Activated CD4-positive, alpha-beta memory T cell treated with anti-CD3 and anti-CD28 coated beads, Interleukin-2, amount 10 ng/mL, durations not matched to agents 7 days and 5 days (primary cell): ENCODE data around the gene TNFSF10. TPM values are rescaled to one million over a fixed set of nuclear protein-coding genes. Genes with fewer than 3 reads are reported as not detected.

Source experiments
- CTCF ChIA-PET: fragments of 350-600 bp; sonication (Branson Sonifier 250); formaldehyde crosslinking; loops from one replicate; lab custom pipeline; 2021; ENCODE audit warnings: antibody characterized with exemption, inconsistent platforms; lab: Charles Lee
- POLR2A ChIA-PET: fragments of 350-600 bp; sonication (Branson Sonifier 250); formaldehyde crosslinking; loops from one replicate; lab custom pipeline; 2021; ENCODE audit warnings: antibody characterized with exemption; lab: Charles Lee
- DNase-seq: peaks from one replicate; pipeline ENCODE4 v3.0.0-alpha.2; 2020
- H3K27ac Mint-ChIP-seq: one replicate; pipeline ENCODE4 v1.8.0; 2021; ENCODE audit warnings: mild to moderate bottlenecking, mixed read lengths
- H3K27me3 Mint-ChIP-seq: one replicate; pipeline ENCODE4 v1.8.0; 2021; ENCODE audit warnings: mixed read lengths
- H3K36me3 Mint-ChIP-seq: one replicate; pipeline ENCODE4 v1.8.0; 2021; ENCODE audit warnings: low read depth, mixed read lengths
- H3K4me1 Mint-ChIP-seq: one replicate; pipeline ENCODE4 v1.8.0; 2021; ENCODE audit warnings: mixed read lengths
- H3K4me3 Mint-ChIP-seq: one replicate; pipeline ENCODE4 v1.8.0; 2021; ENCODE audit warnings: mild to moderate bottlenecking, mixed read lengths
- H3K9me3 Mint-ChIP-seq: one replicate; pipeline ENCODE4 v1.8.0; 2021; ENCODE audit warnings: mixed read lengths
- total RNA-seq, 2 experiments: library from RNA; stranded (reverse); gene quantifications; one replicate each; pipeline ENCODE4 v1.2.3, GENCODE V29; 2021

The TNFSF10 gene
- total RNA-seq, 2 experiments from 2014 or later: 118 to 119 TPM

DNA sequence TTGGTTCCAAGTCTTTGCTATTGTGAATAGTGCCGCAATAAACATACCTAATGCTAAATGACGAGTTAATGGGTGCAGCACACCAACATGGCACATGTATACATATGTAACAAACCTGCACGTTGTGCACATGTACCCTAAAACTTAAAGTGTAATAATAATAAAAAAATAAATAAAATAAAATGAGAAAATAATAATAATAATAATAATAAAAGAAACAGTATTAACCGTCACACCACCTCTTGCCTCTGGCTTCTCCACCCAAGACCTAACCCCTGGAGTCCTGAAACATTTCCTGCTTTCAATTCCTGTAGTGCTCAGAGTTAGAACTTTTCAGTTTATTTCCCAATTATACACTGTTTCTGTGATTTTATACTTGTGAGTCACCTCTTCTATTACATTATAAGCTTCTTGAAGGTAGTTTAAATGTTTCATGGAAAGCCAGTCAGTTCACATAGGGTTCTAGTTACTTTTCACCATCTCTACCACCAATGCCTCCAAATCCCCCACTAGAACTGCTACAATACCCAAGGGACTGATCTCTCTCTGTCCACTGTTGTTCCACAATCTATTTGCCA is 56.6 kb downstream of the TNFSF10 start:
- ChIA-PET CTCF (no interaction called here), POLR2A (no interaction called here)
- Mint-ChIP-seq H3K36me3 (no peaks in the 10 kb centered on the region), H3K4me3 (no peak overlapping the region), H3K27me3 (peaks cover 11% of the 10 kb centered on the region), H3K9me3 (no peaks in the 10 kb centered on the region), H3K4me1 (peaks cover 11% of the 10 kb centered on the region), H3K27ac (no peak overlapping the region)
- no peak for DNase-seq

GRCh38 chr3:172465281-172465680 is 57.9 kb downstream of the TNFSF10 start:
- Mint-ChIP-seq H3K4me3 (no peak overlapping the region), H3K36me3 (no peaks in the 10 kb centered on the region), H3K27me3 (peaks cover 6% of the 10 kb centered on the region), H3K9me3 (no peaks in the 10 kb centered on the region), H3K4me1 (peaks cover 12% of the 10 kb centered on the region), H3K27ac (no peak overlapping the region)
- no peak for DNase-seq
- ChIA-PET POLR2A (no interaction called here), CTCF (interaction anchor here (0.5 to 1.4 kb wide), 2 partner anchors 12 to 41 kb away, joined by 3 to 4 read pairs; no protein-coding TSS in a partner anchor)

- H3K27me3 Mint-ChIP-seq: peaks cover 6% of the 10 kb centered on the region
- CTCF ChIA-PET: no interaction called here
- peaks cover 12% of the 10 kb centered on the region for H3K4me1 Mint-ChIP-seq
- no peaks in the 10 kb centered on the region for H3K9me3 Mint-ChIP-seq
- no peak overlapping the region for H3K4me3 Mint-ChIP-seq
- no peak for DNase-seq
- H3K27ac Mint-ChIP-seq: no peak overlapping the region
- no peaks in the 10 kb centered on the region for H3K36me3 Mint-ChIP-seq
- POLR2A ChIA-PET: no interaction called here
Observed at GRCh38 chr3:172464306-172464705, 58.9 kb downstream of the TNFSF10 start.

DNA sequence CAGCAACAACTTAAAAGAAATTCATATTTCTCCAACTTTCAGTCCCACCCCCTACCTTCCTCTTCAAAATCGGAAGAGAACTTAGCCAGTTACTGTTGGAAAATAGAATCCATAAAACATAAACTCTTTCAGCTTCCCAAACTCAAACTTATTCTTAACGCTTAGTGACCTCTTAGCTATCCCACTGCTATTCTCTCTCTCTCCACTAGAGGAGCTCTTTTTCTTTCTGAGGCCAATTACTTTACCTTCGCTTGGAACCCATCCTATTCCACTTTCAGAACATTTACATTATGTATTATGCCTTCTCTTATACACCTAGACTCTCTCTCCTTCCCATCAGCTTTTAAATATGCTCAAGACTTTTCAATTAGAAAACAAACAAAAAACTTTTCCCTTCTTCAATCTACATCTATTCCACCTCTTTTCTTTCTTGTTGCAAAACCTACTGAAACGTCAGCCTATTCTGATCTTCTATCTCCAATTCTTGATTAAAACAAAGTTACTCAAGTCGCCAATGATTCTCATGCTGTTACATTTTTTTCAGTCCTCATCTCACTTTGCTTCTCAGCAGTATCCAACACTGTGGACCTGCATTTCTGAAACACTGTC is 61.6 kb downstream of the TNFSF10 start:
- Mint-ChIP-seq H3K4me1 (peaks cover 4% of the 10 kb centered on the region), H3K27me3 (peaks cover 4% of the 10 kb centered on the region), H3K27ac (no peak overlapping the region), H3K36me3 (no peaks in the 10 kb centered on the region), H3K4me3 (no peak overlapping the region), H3K9me3 (no peaks in the 10 kb centered on the region)
- CTCF ChIA-PET: interaction anchor here (0.6 to 3.2 kb wide), 44 partner anchors 9 to 631 kb away, joined by 3 to 33 read pairs (median 4); partner anchors contain the start of genes GHSR and TNFSF10
- no peak for DNase-seq
- POLR2A ChIA-PET: interaction anchor here (0.9 to 1.0 kb wide), 2 partner anchors 12 to 134 kb away, joined by 3 read pairs; no protein-coding TSS in a partner anchor

- Mint-ChIP-seq H3K27me3 (peaks cover 29% of the 10 kb centered on the region), H3K4me3 (no peak overlapping the region)
- CTCF ChIA-PET: no interaction called here
Observed at GRCh38 chr3:172456404-172456803, 66.8 kb downstream of the TNFSF10 start.

More at GRCh38 chr3:172456404-172456803, 66.8 kb downstream of the TNFSF10 start:
- POLR2A ChIA-PET: no interaction called here
- no peak for DNase-seq
- no peak overlapping the region for H3K27ac Mint-ChIP-seq
- H3K9me3 Mint-ChIP-seq: no peaks in the 10 kb centered on the region
- H3K4me1 Mint-ChIP-seq: no peaks in the 10 kb centered on the region
- no peaks in the 10 kb centered on the region for H3K36me3 Mint-ChIP-seq

Other genes starting within 250 kb of the TNFSF10 start
- not detected for gene GHSR, start 75.0 kb downstream of the TNFSF10 start, total RNA-seq
- gene NCEH1, start 187.6 kb upstream of the TNFSF10 start, total RNA-seq: 1 to 10 TPM; 7.2 to 9.6 TPM
- 10 to 100 TPM; 67.7 to 68.8 TPM for gene ECT2, start 227.3 kb upstream of the TNFSF10 start, total RNA-seq